SIG-M5 (cell line): ENCODE data around the gene OR51G2.

Source experiments
- DNase-seq: peaks from one replicate; lab custom pipeline; 2025; lab: John Stamatoyannopoulos, UW

OR51G2 gene

GRCh38 chr11:4863876-4864275, 55.3 kb downstream of the OR51G2 start:
- DNase-seq = no peak
